OCI-LY7 (cell line): ENCODE results near the gene SHQ1.

Source experiments
- CTCF ChIP-seq: fragments of 200-600 bp; sonication (generic); conservative IDR thresholded peaks from 2 replicates; pipeline ENCODE4 v1.5.1; 2014; ENCODE audit warnings: mild to moderate bottlenecking, antibody characterized with exemption, low read length, moderate library complexity, mixed read lengths
- EZH2phosphoT487 ChIP-seq: fragments of 200-600 bp; sonication (generic); IDR thresholded peaks from 2 replicates; pipeline ENCODE4 v1.6.1; 2018; ENCODE audit warnings: low read depth, borderline replicate concordance, mild to moderate bottlenecking, mixed run types, antibody characterized with exemption, low read length, moderate library complexity, mixed read lengths

GRCh38 chr3:72745146-72745999 is 102.9 kb downstream of the SHQ1 start:
- TF ChIP-seq CTCF, result no peak
- no peak for TF ChIP-seq EZH2phosphoT487
